GM18868 (cell line): ENCODE data around the gene CCNF.
"Not testable (repeated sequence)": the region's sequence is repeated elsewhere in the genome, so short reads cannot be mapped to it uniquely, and the experiment has no call there.

Experiments used
- ATAC-seq: cut with Tn5 transposase; IDR thresholded peaks from one replicate; pipeline ENCODE4 v1.9.1; 2021; ENCODE audit warnings: mild to moderate bottlenecking, moderate library complexity; ENCODE audit not compliant: unreplicated experiment

CCNF gene, protein sequence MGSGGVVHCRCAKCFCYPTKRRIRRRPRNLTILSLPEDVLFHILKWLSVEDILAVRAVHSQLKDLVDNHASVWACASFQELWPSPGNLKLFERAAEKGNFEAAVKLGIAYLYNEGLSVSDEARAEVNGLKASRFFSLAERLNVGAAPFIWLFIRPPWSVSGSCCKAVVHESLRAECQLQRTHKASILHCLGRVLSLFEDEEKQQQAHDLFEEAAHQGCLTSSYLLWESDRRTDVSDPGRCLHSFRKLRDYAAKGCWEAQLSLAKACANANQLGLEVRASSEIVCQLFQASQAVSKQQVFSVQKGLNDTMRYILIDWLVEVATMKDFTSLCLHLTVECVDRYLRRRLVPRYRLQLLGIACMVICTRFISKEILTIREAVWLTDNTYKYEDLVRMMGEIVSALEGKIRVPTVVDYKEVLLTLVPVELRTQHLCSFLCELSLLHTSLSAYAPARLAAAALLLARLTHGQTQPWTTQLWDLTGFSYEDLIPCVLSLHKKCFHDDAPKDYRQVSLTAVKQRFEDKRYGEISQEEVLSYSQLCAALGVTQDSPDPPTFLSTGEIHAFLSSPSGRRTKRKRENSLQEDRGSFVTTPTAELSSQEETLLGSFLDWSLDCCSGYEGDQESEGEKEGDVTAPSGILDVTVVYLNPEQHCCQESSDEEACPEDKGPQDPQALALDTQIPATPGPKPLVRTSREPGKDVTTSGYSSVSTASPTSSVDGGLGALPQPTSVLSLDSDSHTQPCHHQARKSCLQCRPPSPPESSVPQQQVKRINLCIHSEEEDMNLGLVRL

GRCh38 chr16:2429034-2429770 lies at the start of gene CCNF:
Gene CCNF, plus strand, starts transcription at chr16:2429447. Its CDS starts 35 bp downstream, at chr16:2429482.
- peak; percentile 84 for ATAC-seq

DNA sequence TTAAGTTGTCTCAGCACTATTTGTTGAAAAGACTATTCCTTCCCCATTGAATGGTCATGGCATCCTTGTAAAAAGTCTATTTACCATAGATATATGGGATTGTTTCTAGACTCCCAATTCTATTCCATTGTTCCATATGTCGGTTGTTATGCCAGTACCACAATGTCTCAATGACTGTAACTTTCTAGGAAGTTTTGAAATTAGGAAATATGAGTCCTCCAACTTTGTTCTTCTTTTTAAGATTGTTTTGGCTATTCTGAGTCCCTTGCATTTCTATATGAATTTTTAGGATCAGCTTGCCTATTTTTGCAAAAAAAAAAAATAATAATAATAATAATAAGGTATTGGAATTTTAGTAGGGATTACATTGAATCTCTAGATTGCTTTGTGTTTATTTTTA lies 45.7 kb upstream of the CCNF start:
- ATAC-seq = no peak

- ATAC-seq = no peak
These were observed 44.8 kb upstream of the CCNF start for GRCh38 chr16:2384426-2384825.

DNA sequence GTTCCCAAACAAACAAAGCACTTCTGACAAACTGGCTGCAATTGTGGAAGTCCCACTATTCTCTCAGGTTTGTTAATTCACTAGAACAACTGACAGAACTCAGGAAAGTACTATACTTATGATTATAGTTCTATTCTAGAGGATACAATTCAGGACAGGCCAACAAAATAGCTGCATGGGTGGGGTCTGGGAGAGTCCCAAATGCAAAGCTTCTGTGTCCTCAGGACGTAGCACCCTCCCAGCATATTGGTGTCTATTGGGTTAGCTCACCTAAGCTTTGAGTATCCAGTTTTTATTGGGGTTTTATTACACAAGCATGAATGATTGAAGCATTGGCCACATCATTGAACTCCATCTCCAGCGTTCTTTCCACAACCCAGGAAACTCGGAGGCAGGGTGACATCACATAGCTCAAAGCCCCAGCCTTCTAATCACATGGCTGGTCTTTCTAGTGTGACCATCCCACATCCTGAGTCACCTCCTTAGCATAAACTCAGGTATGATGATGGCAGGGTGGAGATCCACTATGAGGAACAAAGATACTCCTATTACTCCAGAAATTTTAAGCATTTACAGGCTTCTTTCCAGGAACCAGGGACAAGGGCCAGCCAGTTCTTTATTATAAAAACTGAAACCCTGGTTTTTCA lies 43.9 kb upstream of the CCNF start:
- no peak for ATAC-seq

DNA sequence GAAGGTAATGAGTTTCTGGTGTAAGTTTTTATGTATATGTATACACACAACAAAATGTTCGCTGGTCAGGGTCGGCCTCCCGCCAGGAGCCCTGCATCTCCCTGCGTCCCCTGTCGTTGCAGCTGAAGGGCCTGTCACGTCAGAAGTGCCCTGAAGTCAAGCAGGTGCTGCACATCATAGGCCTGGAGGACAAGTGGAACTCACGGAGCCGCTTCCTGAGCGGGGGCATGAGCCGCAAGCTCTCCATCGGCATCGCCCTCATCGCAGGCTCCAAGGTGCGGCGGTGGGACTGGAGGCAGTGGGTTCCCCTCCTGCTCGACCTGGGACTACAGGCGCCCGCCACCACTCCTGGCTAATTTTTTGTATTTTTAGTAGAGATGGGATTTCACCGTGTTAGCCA lies 43.3 kb upstream of the CCNF start:
- ATAC-seq = not testable (repeated sequence)

GRCh38 chr16:2386990-2387389 lies 42.3 kb upstream of the CCNF start:
- no peak for ATAC-seq

GRCh38 chr16:2388139-2388874 lies 40.9 kb upstream of the CCNF start:
- ATAC-seq = no peak

DNA sequence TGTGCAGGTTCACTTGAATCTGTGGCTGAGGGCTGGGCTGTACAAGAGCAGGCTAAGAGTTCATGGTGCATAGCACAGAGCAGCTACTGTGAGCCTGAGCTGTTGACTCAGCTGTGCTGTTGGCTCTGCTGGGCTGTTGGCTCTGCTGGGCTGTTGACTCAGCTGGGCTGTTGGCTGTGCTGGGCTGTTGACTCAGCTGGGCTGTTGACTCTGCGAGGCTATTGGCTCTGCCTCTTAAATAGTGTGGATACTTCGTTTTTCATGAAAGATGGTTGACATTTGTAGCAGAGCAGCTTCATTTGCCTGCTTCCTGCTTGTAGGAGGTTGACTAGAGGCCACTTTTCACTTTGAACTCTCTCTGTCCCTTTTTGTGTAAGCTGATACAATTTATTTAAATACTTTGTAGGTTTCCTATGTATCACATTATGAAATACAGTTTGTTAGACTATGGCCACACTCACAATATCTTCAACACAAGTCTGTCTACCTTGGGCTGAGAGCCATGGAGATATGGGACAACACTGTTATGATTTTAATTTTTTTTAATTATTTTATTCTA lies 40.3 kb upstream of the CCNF start:
- no peak for ATAC-seq

DNA sequence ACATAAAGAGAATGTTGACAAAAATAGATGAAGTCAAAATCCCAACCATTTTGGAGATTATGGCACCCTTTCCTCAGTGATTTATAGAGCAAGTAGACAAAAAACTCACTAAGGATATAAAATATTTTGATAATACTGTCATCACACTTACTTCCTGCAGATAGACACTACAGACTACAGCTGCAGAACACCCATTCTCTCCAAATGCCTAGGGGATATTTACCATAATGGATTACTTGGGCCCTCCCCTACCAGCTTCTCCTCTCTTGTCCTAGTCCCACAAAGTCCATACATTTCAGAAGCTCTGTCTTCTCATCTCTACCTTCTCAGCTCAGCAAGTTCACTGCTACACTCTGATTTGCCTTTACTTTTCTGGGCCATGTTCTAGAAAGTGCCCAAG lies 37.2 kb upstream of the CCNF start:
- ATAC-seq = no peak

GRCh38 chr16:2398520-2398919 lies 30.7 kb upstream of the CCNF start:
- no peak for ATAC-seq

- no peak for ATAC-seq
These were observed 25.1 kb upstream of the CCNF start for GRCh38 chr16:2404099-2404498.

GRCh38 chr16:2415085-2415484 lies 14.2 kb upstream of the CCNF start:
- no peak for ATAC-seq

DNA sequence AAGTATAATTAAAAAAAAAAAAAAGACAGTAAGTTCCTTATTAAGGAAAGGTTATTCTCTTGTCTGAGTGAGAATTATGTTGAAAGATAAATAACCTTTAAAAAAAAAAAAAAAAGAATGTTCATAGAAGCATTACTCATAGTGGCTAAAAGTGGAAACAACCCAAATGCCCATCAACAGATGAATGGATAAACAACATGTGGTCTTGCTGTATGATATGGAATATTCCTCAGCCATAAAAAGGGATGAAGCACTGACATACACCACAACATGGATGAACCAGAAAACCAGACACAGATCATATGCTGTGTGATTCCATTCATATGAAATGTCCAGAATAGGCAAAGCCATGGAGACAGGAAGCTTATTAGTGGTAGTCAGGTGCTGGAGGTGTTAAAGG lies 9.2 kb upstream of the CCNF start:
- ATAC-seq = no peak

DNA sequence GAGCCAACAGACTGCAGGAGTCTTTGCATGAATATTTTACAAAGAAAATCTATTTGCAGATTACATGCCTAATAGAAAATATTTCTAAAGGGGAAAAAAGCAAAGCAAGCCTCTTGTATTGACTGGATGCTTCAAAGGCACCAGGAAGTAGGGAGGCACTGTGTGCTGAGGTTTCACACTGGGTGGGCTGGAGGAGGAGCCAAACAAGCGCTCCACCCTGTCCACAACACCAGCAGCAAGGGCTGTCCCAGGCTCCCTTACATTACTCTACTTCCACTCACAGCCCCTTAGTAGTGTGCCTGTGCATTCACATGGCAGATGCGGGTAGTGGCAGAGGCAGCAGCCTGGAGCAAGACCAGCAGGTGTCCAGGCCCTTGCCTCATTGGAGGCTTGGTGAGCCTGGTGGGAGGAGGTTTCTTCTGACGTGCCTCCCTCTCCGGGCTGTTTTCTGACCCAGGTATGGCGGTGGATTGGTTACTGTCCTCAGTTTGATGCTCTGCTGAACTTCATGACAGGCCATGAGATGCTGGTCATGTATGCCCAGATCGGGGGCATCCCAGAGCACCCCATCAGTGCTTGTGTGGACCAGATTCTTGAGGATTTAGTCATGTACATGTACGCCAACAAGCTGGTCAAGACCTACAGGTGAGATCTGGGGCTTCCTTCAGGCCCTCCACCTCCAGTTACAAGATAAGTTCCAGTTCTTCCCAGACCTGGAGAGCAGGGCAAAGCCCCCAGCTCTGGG lies 7.0 kb upstream of the CCNF start:
- no peak for ATAC-seq

- ATAC-seq = no peak
These were observed 4.9 kb upstream of the CCNF start for GRCh38 chr16:2424061-2425007.

DNA sequence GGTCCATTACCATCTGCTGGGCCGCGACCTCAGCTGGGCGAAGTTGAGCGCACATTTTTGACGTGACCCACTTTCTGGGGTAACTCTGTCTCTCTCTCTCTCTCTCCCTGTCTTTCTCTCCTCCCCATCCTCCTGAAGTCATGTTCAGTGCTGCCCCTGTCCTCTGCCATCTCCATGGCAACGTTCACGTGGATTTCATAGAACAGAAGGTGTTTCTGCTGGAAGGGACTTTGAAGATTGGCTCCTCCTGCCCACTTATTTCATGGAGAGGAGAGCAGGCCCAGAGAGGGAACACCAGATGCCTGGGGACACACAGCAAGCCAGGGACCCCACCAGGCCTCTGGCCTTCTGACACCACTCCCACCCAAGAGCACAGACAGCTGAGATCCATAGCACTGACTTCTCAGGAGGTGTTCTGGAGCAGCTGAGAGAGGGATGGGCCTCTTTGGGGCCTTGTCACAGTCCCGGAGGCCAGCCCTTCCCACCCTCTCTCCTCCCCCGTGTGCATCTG lies 4.2 kb upstream of the CCNF start:
- ATAC-seq = no peak

GRCh38 chr16:2425825-2426430 lies 3.3 kb upstream of the CCNF start:
- ATAC-seq = no peak

DNA sequence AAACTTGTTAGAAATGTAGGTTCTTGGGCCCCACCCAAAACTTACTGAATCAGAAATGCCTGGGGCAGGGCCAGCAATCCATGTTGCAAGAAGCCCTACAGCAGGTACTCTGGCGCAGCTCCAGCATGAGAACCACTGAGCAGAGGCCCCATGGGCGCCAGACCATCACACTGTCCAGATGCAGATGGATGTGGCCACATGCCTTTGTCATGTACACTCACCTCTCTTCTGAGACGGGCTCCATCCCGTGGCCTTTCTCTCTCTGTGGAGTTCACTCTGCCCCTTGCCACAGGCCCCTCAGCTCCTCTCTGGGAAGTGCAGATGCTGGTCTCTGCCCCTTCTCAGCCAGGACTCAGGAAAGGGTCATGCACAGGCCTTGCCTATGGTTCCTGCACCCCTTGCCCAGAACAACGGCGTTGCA lies 2.3 kb upstream of the CCNF start:
- no peak for ATAC-seq
